ENCODE data around the gene AJM1.
"Not testable (repeated sequence)": the region's sequence is repeated elsewhere in the genome, so short reads cannot be mapped to it uniquely, and the experiment has no call there.

The AJM1 gene

DNA sequence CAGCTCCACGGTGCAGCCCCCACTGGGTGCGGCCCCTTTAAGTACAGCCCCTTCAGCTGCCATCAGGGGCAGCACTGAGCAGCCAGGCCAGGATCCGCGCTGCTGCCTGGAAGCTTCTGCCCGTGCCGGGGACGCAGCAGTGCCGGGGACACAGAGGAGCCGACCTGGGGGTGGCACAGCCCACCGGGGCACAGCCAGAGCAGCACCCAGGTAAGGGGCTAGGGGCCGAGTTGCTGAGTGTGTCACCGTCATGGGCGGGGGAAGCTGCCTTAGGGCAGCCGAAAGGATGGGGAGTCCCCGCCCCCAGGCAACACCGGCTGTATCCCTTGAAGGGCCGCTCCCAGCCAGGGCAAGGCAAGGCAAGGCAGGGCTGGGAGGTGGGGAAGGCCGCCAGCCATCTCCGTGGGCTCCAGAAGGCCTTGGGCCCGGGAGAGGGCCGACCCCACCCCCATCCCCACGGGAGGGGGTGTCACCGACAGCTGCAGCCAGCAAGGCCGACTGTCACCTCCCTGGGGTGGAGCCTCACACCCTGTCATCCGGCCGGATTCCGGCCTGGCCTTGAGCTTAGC lies at the start of gene AJM1:
TSS of gene AJM1 (plus strand) at position 99 of the 569 bp plus-strand sequence. CDS start 1,937 bp downstream, outside the sequence.
- DNase-seq (ENCODE audit: low read depth): peak; percentile 68

DNA sequence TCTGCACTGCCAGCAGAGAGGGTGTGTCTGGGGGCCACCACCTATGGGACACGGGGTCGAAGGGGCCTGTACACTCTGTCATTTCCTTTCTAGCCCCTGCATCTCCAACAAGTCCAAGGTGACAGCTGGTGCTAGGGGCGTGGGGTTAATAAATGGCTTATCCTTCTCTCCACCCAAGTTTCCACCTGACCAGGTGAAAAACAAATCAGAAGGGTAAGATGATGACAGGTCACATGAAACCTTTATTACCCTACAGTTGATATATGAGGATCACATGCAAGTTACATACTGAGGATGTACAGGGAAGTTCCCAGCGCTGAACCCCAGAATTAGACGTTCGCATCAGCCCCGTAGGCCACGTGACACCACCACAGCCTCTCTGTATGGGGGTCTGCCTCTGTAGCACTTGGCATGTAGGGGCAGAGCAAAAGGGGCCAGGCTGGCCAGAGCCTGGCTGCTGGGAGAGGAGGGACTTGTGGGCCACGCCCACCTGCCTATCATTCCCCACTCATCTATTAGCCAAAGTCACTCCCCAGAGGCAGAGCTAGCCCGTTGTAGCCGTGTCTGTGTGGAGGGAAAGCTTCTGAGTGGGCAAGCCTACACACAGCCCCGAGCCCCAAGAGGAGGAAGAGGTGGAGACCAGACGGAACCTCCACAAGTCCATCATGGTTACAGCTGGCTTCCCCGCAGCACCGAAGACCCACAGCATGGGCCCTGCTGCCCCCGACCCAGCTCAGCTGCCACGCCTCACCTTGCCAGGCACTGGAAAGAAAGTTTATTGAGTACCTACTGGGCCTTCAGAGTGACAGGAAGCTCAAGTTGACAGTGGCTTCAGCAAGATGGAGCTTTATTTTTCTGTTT lies 49.0 kb upstream of the AJM1 start:
- DNase-seq (ENCODE audit: low read depth): no peak

- DNase-seq (ENCODE audit: low read depth): no peak
Observed at GRCh38 chr9:136794281-136794999, 47.8 kb upstream of the AJM1 start.

GRCh38 chr9:136795000-136795348 lies 47.3 kb upstream of the AJM1 start:
- no peak for DNase-seq (ENCODE audit: low read depth)

DNA sequence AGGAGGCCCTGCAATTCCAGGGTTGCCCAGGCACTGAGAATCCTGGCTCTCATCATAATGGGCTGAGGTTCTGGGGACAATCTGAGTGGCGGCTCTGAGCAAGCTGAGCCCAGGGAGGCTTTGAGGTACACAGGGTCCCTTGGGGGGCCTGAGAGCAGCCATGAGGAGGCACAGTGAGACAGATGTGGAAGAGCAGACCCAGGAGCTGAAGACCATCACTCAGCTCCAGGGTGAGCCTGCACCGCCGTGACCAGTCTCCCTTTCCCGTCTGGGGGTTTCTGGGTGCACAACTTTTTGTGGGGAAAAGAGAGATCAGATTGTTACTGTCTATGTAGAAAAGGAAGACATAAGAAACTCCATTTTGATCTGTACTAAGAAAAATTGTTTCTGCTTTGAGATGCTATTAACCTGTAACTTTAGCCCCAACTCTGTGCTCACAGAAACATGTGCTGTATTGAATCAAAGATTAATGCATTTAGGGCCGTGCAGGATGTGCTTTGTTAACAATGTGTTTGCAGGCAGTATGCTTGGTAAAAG lies 46.0 kb upstream of the AJM1 start, which contains the start of gene CCDC183:
TSS of gene CCDC183 (plus strand) at position 101 of the 537 bp plus-strand sequence. CDS start at position 161, 60 bp downstream.
- no peak for DNase-seq (ENCODE audit: low read depth)

DNA sequence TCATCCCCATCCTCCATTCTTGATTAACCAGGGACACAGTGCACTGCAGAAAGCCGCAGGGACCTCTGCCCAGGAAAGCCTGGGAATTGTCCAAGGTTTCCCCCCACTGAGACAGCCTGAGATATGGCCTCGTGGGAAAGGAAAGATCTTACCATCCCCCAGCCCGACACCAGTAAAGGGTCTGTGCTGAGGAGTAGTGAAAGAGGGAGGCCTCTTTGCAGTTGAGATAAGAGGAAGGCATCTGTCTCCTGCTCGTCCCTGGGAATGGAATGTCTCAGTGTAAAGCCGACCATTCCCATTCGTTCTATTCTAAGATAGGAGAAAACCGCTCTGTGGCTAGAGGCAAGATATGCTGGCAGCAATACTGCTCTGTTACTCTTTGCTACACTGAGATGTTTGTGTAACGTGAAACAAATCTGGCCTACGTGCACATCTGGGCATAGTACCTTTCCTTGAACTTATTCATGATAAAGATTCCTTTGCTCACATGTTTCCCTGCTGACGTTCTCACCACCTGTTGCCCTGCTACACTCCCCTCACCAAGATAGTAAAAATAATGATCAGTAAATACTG lies 45.4 kb upstream of the AJM1 start:
- not testable (repeated sequence) for DNase-seq (ENCODE audit: low read depth)

DNA sequence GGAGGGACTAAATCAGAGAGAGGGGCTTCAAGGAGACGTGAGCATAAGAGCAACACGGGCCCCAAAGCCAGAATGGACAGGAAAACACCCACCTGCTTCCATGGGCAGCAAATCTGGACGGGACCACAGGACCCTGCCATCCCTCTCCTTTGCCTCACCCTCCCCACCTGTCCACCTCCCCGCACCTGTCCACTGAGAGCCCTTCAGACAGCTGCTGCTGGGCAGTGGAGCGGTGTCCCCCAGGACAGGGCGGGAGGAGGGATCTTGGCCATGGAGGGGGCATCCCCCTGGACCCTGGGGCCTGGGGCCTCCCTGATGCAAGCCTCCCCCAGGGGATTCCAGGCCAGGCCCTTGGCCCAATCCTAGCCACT lies 43.6 kb upstream of the AJM1 start:
- DNase-seq (ENCODE audit: low read depth): no peak

- DNase-seq (ENCODE audit: low read depth): no peak
Observed at GRCh38 chr9:136799079-136799853, 43.0 kb upstream of the AJM1 start.

- DNase-seq (ENCODE audit: low read depth): peak; percentile 90
Observed at GRCh38 chr9:136799854-136800657, 42.2 kb upstream of the AJM1 start.

- no peak for DNase-seq (ENCODE audit: low read depth)
Observed at GRCh38 chr9:136802321-136802720, 40.0 kb upstream of the AJM1 start.

- not testable (repeated sequence) for DNase-seq (ENCODE audit: low read depth)
Observed at GRCh38 chr9:136803009-136803550, 39.2 kb upstream of the AJM1 start.

DNA sequence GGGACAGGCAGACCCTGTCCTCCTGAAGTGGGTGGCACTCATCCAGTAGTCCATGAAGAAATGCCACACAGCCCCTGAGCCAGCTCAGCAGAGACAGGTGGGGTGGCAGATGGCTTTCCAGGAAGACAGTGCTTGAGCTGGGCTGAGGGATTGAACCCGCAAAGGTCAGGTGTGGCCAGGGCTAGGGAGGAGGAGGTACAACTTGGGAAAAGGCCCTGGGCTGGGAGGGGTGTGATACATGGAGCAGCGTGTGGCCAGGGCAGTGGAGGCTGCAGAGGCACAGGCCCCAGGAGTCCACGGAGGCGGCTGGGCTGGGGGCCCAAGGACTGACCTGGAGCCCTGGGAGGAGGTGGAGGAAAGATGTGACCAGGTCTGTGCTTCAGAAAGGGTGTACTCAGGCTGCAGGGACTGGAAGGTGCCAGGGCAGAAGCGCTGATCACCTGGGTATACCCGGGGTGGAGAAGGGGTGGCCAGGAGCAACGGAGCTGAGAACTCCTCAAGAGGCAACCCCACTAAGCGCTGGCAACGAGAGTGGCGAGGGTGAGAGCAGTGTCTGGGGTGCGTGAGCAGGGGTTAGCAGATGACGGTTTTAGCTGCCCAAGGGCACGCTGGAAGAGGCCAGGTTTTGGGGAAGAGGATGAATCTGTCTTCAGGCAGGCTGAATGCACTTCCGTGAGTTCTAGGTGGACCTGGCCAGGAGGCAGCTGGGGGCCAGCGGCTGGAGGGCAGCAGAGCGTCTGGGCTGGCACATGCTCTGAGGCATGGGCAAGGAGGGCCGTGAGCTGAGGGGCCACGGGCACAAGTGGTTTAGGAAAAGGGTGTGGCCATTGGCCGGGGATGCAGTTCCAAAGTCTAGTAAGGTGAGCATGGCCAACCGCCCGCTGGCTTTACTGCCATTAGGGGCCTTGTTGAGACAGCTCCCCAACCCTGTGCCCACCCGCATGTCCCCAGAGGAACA lies 38.4 kb upstream of the AJM1 start:
- no peak for DNase-seq (ENCODE audit: low read depth)

GRCh38 chr9:136804509-136805206 lies 37.6 kb upstream of the AJM1 start:
- no peak for DNase-seq (ENCODE audit: low read depth)

DNA sequence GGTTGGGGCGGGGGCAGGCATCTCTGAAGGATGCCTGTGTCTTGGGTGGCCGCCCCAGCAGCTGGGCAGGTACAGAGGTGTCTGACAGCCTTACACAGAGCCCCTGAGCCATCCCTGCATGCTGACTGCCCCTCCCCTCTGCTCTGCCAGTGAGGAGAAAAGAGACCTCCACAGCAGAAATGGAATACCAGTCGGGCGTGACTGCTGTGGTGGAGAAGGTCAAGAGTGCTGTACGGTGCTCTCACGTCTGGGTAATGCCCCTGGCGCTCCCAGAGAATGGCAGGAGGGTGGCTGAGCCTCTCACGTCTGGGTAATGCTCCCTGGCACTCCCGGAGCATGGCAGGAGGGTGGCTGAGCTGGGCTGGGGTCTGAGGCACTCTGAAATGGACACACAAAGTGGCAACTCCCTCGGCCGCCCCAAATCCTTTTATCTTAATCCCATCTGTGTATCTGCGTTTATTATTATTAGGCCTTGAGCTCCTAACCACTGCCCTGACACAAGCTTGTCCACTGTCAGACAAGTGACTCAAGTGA lies 37.0 kb upstream of the AJM1 start:
- DNase-seq (ENCODE audit: low read depth): no peak

- no peak for DNase-seq (ENCODE audit: low read depth)
Observed at GRCh38 chr9:136806067-136806466, 36.2 kb upstream of the AJM1 start.

DNA sequence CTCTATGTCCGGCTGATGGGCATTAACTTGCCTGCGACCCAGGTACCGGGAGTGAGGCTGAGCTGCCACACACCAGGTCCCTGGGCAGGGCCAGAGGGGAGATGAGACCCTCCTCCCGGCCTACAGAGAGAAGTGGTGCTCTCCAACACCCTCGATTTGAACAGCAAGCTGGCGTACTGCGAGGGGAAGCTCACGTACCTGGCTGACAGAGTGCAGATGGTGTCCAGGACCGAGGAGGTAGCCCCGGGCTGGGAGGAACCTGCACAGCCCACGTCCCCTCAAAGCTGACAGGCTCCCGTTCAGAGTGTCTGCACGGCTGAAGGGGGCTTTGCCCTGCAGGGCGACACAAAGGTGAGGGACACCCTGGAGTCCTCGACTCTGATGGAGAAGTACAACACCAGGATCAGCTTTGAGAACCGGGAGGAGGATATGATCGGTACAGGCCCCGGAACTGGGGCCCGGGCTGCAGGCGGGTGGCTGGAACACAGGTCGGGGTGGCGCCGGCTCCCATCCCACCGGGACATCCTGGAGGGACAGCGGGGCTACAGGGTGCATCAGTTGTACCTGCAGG lies 35.6 kb upstream of the AJM1 start:
- no peak for DNase-seq (ENCODE audit: low read depth)

DNA sequence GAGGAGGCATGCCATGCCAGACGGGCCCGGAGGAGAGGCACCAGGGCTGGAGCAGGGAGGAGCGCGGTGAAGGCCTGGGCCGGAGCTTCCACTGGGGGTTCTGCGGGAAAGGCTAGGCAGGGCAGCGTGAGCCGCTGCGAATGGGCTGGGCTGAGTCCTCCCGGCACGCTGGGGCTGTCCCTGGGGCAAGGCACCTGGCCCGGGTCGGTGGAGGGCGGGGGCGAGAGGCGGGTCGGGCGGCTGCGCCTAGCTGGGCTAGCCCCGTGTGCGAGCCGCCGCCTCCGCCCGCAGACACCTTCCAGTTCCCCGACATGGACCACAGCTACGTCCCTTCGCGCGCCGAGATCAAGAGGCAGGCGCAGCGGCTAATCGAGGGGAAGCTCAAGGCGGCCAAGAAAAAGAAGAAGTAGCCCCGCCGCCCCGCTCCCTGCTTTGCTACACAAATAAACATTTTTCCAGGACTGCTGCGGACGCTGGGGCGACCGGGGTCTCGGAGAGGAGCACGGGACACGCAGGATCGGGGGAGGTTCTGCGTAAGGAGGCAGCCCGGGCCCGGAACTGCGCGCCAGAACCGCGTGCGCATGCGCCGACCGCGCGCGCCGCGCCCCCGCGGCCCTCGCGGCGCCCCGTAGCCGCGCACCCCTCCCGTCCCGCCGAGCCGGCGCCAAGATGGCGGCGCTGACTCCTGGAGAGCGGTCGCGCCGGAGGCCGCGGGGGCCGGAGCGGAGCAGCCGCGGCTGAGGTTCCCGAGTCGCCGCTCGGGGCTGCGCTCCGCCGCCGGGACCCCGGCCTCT lies 34.8 kb upstream of the AJM1 start, which contains the start of gene RABL6:
TSS of gene RABL6 (plus strand) at position 668 of the 794 bp plus-strand sequence. CDS start 249 bp downstream, outside the sequence.
- DNase-seq (ENCODE audit: low read depth): peak; percentile 74
